Cardiac muscle cell (in vitro differentiated cells and primary cell): ENCODE data around the gene ANKRD11. TPM values are rescaled to one million over a fixed set of nuclear protein-coding genes. Genes with fewer than 3 reads are reported as not detected.

Source experiments
- DNase-seq, 2 donors: peaks; one replicate each; pipeline versions ENCODE4 v3.0.0 to v3.0.0-alpha.2; 2010 to 2017; ENCODE audit warnings: low read depth in 1 of 2, low spot score in 1 of 2
- H3K27ac ChIP-seq: fragments of 200-600 bp; sonication (generic); 2 replicates; pipeline ENCODE4 v1.5.1; 2016
- H3K27me3 ChIP-seq: fragments of 200-600 bp; sonication (generic); 2 replicates; pipeline ENCODE4 v1.6.0; 2016; ENCODE audit warnings: control low read depth
- H3K36me3 ChIP-seq: fragments of 200-600 bp; sonication (generic); 2 replicates; pipeline ENCODE4 v1.5.1; 2016; ENCODE audit warnings: control low read depth
- H3K4me1 ChIP-seq: fragments of 200-600 bp; sonication (generic); 2 replicates; pipeline ENCODE4 v1.8.1; 2017; ENCODE audit warnings: low read depth, mild to moderate bottlenecking, mixed run types
- H3K4me3 ChIP-seq: fragments of 200-600 bp; sonication (generic); 2 replicates; pipeline ENCODE4 v1.5.1; 2016; ENCODE audit warnings: mild to moderate bottlenecking
- H3K9me3 ChIP-seq: fragments of 200-600 bp; sonication (generic); 2 replicates; pipeline ENCODE4 v1.5.1; 2017; ENCODE audit warnings: low read depth, mild to moderate bottlenecking, control low read depth
- polyA plus RNA-seq: library from polyadenylated mRNA; unstranded; fragments of >200 nt; fragmentation: Nextera tagmentation; extraction: Ambion mirVana; gene quantifications from 2 replicates; pipeline ENCODE4 v1.2.1, GENCODE V29; 2016
- total RNA-seq: library from RNA; depleted of rRNA; stranded (reverse); fragments of >200 nt; gene quantifications from 2 replicates; pipeline ENCODE4 v1.2.3, GENCODE V29; 2016
- TF ChIP-seq, protein P1 (sequence below): IDR thresholded peaks from 2 replicates; pipeline ENCODE4 v1.5.1; 2012; ENCODE audit warnings: low read depth, mild to moderate bottlenecking, low read length

ANKRD11 gene
- total and polyA plus RNA-seq, 2 experiments from 2014 or later = 111 to 131 TPM

DNA sequence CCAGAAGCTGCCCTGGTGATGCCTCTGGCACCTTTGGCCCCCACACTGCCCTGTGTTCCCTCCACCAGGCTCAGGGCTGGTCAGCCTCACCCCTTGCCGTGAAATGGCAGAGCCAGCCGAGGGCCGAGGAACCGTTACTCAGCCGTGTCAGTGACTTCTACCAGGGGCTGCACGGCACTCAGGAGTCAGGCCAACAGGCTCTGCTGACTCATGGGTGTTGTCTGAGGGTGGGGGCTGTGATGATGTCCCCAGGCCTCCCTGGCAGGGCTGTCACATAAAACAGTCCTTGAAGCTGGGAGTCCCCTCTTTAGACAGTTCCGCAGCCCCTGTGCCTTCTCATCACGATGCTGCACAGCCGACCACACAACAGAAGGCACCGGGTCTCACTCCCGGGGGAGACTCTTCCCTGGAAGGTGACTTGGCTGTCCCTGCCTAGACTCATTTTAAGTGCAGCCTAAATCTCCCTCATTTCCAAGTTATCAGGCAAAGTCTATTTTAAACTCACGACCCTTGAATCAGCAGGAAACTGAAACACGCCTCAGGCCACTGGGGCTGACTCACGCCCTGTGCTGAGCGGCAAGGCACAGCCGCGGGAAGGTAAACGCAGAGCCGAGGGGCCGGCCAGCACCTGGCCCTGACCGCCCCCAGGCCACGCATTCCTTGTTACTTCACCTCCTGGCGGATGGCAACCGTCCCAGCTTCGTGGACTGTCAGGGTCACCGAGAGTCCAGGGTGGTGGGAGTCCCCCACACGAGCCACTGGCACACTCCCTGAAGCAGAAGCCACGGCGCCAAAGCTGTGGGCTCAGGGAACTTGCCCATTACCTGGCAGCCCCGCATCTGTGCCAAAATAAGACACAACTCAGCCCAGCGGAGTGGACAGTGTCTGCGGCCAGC lies 170.2 kb downstream of the ANKRD11 start:
- Histone ChIP-seq H3K9me3 (no peaks in the 10 kb centered on the region), H3K4me3 (no peak overlapping the region), H3K4me1 (peaks cover 53% of the 10 kb centered on the region), H3K27me3 (no peaks in the 10 kb centered on the region), H3K27ac (peak overlapping the region; percentile 88), H3K36me3 (no peaks in the 10 kb centered on the region)
- DNase-seq = peak; percentile 71 to 76
- TF ChIP-seq, protein P1, sequence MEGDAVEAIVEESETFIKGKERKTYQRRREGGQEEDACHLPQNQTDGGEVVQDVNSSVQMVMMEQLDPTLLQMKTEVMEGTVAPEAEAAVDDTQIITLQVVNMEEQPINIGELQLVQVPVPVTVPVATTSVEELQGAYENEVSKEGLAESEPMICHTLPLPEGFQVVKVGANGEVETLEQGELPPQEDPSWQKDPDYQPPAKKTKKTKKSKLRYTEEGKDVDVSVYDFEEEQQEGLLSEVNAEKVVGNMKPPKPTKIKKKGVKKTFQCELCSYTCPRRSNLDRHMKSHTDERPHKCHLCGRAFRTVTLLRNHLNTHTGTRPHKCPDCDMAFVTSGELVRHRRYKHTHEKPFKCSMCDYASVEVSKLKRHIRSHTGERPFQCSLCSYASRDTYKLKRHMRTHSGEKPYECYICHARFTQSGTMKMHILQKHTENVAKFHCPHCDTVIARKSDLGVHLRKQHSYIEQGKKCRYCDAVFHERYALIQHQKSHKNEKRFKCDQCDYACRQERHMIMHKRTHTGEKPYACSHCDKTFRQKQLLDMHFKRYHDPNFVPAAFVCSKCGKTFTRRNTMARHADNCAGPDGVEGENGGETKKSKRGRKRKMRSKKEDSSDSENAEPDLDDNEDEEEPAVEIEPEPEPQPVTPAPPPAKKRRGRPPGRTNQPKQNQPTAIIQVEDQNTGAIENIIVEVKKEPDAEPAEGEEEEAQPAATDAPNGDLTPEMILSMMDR = no peak

DNA sequence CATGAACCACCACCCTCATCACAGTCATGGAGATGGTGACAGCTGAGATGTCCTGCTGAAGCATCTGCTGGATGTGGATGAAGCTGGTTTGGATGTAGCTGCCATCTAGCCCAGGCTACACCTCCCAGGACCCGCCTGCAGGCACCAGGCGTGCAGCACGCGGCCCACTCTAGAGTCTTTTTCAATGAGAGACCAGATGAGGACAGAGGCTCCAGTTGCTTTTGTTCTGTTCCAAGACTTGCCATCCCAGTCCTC lies 170.8 kb downstream of the ANKRD11 start:
- Histone ChIP-seq H3K36me3 (no peaks in the 10 kb centered on the region), H3K27me3 (no peaks in the 10 kb centered on the region), H3K27ac (peak overlapping the region; percentile 88), H3K4me1 (peaks cover 50% of the 10 kb centered on the region), H3K4me3 (no peak overlapping the region), H3K9me3 (no peaks in the 10 kb centered on the region)
- TF ChIP-seq, protein P1 = no peak
- DNase-seq = no peak

DNA sequence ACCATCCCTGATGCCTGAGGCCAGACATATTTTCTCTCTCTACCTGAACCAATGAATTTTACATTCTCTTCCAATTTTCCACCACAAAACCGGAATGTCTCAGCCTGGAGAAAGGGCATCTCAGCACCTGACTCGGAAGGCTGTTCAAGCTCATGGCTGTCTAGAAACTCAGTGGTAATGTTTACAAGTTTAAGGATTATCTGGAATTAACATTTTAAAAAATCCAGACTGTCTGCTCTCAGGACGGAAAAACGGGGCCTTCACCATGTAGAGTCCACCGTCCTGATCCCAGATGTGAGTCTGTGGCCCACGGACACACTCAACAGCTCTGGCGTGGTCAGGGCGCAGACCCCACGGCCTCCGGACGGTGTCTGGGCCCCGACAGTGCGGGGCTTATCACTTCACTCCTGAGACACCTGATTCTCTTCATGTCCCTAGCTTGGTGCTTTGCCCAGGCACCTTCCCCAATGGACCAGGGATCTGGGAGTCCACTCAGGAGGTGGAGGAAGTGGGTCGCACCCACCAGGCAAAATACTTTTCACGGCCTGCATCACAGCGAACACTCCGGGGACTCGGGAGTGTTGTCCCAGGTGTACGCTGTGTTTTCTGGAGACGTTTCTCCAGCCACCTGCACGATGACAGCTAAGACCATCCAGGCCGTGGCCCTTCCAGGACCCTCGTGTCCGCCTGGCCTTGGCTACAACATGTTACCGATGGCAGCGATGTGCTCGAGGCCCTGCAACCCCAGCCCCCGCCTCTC lies 171.3 kb downstream of the ANKRD11 start:
- H3K36me3 ChIP-seq = no peaks in the 10 kb centered on the region
- no peaks in the 10 kb centered on the region for H3K9me3 ChIP-seq
- H3K27me3 ChIP-seq = no peaks in the 10 kb centered on the region
- peaks cover 50% of the 10 kb centered on the region for H3K4me1 ChIP-seq
- TF ChIP-seq, protein P1 = no peak
- peak overlapping the region; percentile 88 for H3K27ac ChIP-seq
- DNase-seq = no peak
- no peak overlapping the region for H3K4me3 ChIP-seq

DNA sequence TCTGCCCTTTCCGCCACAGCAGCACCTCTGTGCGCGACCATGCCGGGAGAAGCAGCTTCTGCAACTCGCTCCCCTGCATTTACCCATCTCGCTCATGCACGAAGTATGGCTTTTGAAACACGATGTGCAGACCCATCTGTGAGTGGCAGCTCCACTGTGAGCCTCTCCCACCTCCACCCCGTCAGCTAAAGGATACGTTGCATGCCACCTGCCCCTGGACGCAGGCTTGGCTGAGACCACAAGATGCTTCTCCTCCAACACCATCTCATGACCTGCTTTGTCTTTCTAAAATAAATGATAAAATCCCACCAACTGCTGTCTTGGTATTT lies 172.0 kb downstream of the ANKRD11 start:
- H3K27me3 ChIP-seq = no peaks in the 10 kb centered on the region
- peak overlapping the region; percentile 88 for H3K27ac ChIP-seq
- DNase-seq = no peak
- H3K9me3 ChIP-seq = no peaks in the 10 kb centered on the region
- H3K4me1 ChIP-seq = peaks cover 45% of the 10 kb centered on the region
- no peaks in the 10 kb centered on the region for H3K36me3 ChIP-seq
- TF ChIP-seq, protein P1 = no peak
- H3K4me3 ChIP-seq = no peak overlapping the region

DNA sequence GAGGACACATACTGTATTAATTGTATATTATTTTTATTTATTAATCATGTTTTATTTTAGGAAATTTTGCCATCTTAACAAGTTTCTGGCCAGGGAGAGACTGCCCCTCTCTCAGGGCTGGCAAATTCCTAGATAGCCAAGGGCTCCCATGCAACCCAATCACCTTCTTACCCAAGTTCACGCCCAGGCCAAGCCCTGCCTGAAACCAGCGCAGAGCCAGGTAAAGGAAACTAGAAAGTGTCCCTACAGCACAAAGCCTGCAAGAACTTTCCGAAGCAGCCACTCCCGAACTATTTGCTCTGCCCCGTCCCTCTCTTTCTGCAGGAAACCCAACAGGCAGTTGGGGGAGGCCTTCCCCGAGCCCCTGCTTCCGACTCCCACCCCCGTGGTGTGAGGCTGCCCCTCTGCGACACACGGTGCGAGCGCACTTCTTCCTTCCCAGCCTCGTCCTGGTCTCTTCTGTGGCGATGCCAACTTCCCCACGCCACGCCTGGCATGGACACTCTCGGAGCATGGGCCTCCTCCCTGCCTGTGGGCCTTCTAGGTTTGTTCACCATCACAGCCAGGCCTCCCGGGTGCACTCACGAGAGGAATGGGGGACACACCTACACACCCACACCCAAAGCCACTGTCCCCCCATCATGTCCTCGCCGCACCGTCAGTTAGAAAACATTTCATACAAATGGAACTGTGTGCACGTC lies 172.5 kb downstream of the ANKRD11 start:
- H3K27ac ChIP-seq = peak overlapping the region; percentile 88
- no peaks in the 10 kb centered on the region for H3K27me3 ChIP-seq
- DNase-seq = no peak
- H3K4me3 ChIP-seq = no peak overlapping the region
- no peaks in the 10 kb centered on the region for H3K9me3 ChIP-seq
- no peaks in the 10 kb centered on the region for H3K36me3 ChIP-seq
- peaks cover 42% of the 10 kb centered on the region for H3K4me1 ChIP-seq
- TF ChIP-seq, protein P1 = no peak
